HG02885 (cell line): ENCODE measurements around the gene ADAT2.

Source experiments
- ATAC-seq: cut with Tn5 transposase; IDR thresholded peaks from one replicate; pipeline ENCODE4 v1.9.1; 2021; ENCODE audit warnings: mild to moderate bottlenecking; ENCODE audit not compliant: unreplicated experiment, poor library complexity

ADAT2 gene

GRCh38 chr6:143441680-143442545, 8.6 kb downstream of the ADAT2 start:
- peak; percentile 87 for ATAC-seq

- ATAC-seq = no peak
Measured at GRCh38 chr6:143441010-143441409, 9.5 kb downstream of the ADAT2 start.

- ATAC-seq = no peak
Measured at GRCh38 chr6:143432588-143432987, 17.9 kb downstream of the ADAT2 start.

GRCh38 chr6:143431226-143431625, 19.3 kb downstream of the ADAT2 start:
- ATAC-seq = no peak

- no peak for ATAC-seq
Measured at GRCh38 chr6:143429970-143430369, 20.5 kb downstream of the ADAT2 start.

- peak; percentile 100 for ATAC-seq
Measured at GRCh38 chr6:143427109-143427817, 23.2 kb downstream of the ADAT2 start.

- ATAC-seq = no peak
Measured at GRCh38 chr6:143426026-143426425, 24.5 kb downstream of the ADAT2 start.

GRCh38 chr6:143419526-143419925, 31.0 kb downstream of the ADAT2 start:
- no peak for ATAC-seq

- ATAC-seq = no peak
Measured at GRCh38 chr6:143414769-143415168, 35.7 kb downstream of the ADAT2 start.

GRCh38 chr6:143410859-143411270, 39.6 kb downstream of the ADAT2 start:
- ATAC-seq = no peak

- no peak for ATAC-seq
Measured at GRCh38 chr6:143408787-143409162, 41.7 kb downstream of the ADAT2 start.

- no peak for ATAC-seq
Measured at GRCh38 chr6:143408151-143408786, 42.2 kb downstream of the ADAT2 start.

- peak; percentile 66 for ATAC-seq
Measured at GRCh38 chr6:143406673-143407072, 43.8 kb downstream of the ADAT2 start.

GRCh38 chr6:143405373-143406154, 44.9 kb downstream of the ADAT2 start:
- ATAC-seq = no peak

GRCh38 chr6:143402721-143403336, 47.7 kb downstream of the ADAT2 start:
- ATAC-seq = no peak

GRCh38 chr6:143401636-143402370, 48.7 kb downstream of the ADAT2 start:
- no peak for ATAC-seq

GRCh38 chr6:143401068-143401446, 49.4 kb downstream of the ADAT2 start:
- no peak for ATAC-seq

GRCh38 chr6:143400258-143401067, 50.0 kb downstream of the ADAT2 start:
- ATAC-seq = no peak
